Measurements from ENCODE around the gene RNF144A. TPM values are rescaled to one million over a fixed set of nuclear protein-coding genes. Genes with fewer than 3 reads are reported as not detected.
A peak's percentile ranks its signal among the peaks of the same experiment; 100 is the strongest.

Gene RNF144A
- total RNA-seq, 1 donor from 2014 or later, result 0.26 TPM

GRCh38 chr2:6917761-6918421 lies 679 bp downstream of the RNF144A start:
- DNase-seq (ENCODE audit: low read depth) (no peak), FAIRE-seq (no peak)
- Histone ChIP-seq H3K27me3 (ENCODE audit: control insufficient read depth, insufficient read depth, low read length) (peaks cover 1% of the 10 kb centered on the region), H3K4me3 (ENCODE audit: low read depth, low read length) (peak overlapping the region; percentile 22), H3K36me3 (ENCODE audit: control insufficient read depth, insufficient read depth, low read length) (no peaks in the 10 kb centered on the region)
- TF ChIP-seq CTCF (IDR thresholded peaks at IDR 0.05; ENCODE audit: insufficient read depth, low read length, severe bottlenecking), result no peak

- DNase-seq (ENCODE audit: low read depth) (no peak), FAIRE-seq (no peak)
- no peak for TF ChIP-seq CTCF (IDR thresholded peaks at IDR 0.05; ENCODE audit: insufficient read depth, low read length, severe bottlenecking)
- Histone ChIP-seq H3K27me3 (ENCODE audit: control insufficient read depth, insufficient read depth, low read length) (peaks cover 1% of the 10 kb centered on the region), H3K36me3 (ENCODE audit: control insufficient read depth, insufficient read depth, low read length) (no peaks in the 10 kb centered on the region), H3K4me3 (ENCODE audit: low read depth, low read length) (no peak overlapping the region)
Measured at GRCh38 chr2:6919901-6920742, 2.9 kb downstream of the RNF144A start.

- no peak for TF ChIP-seq CTCF (IDR thresholded peaks at IDR 0.05; ENCODE audit: insufficient read depth, low read length, severe bottlenecking)
- Histone ChIP-seq H3K36me3 (ENCODE audit: control insufficient read depth, insufficient read depth, low read length) (no peaks in the 10 kb centered on the region), H3K4me3 (ENCODE audit: low read depth, low read length) (no peak overlapping the region), H3K27me3 (ENCODE audit: control insufficient read depth, insufficient read depth, low read length) (peaks cover 1% of the 10 kb centered on the region)
- FAIRE-seq (no peak), DNase-seq (ENCODE audit: low read depth) (no peak)
Measured at GRCh38 chr2:6920743-6921064, 3.5 kb downstream of the RNF144A start.

- FAIRE-seq, result no peak
- no peaks in the 10 kb centered on the region for H3K36me3 ChIP-seq (ENCODE audit: control insufficient read depth, insufficient read depth, low read length)
- TF ChIP-seq CTCF (IDR thresholded peaks at IDR 0.05; ENCODE audit: insufficient read depth, low read length, severe bottlenecking), result no peak
- no peak for DNase-seq (ENCODE audit: low read depth)
- no peak overlapping the region for H3K4me3 ChIP-seq (ENCODE audit: low read depth, low read length)
- peaks cover 1% of the 10 kb centered on the region for H3K27me3 ChIP-seq (ENCODE audit: control insufficient read depth, insufficient read depth, low read length)
Measured at GRCh38 chr2:6921321-6921922, 4.2 kb downstream of the RNF144A start.

GRCh38 chr2:6922201-6922656 lies 5.0 kb downstream of the RNF144A start:
- Histone ChIP-seq H3K4me3 (ENCODE audit: low read depth, low read length) (no peak overlapping the region), H3K36me3 (ENCODE audit: control insufficient read depth, insufficient read depth, low read length) (no peaks in the 10 kb centered on the region), H3K27me3 (ENCODE audit: control insufficient read depth, insufficient read depth, low read length) (peaks cover 1% of the 10 kb centered on the region)
- peak; percentile 4 for DNase-seq (ENCODE audit: low read depth)
- TF ChIP-seq CTCF (IDR thresholded peaks at IDR 0.05; ENCODE audit: insufficient read depth, low read length, severe bottlenecking), result no peak
- no peak for FAIRE-seq
